Fibroblast of villous mesenchyme (primary cell): ENCODE data around the gene TCN2. TPM values are rescaled to one million over a fixed set of nuclear protein-coding genes. Genes with fewer than 3 reads are reported as not detected.

Experiments
- DNase-seq: peaks from one replicate; pipeline ENCODE4 v3.0.0-alpha.2; 2010; ENCODE audit warnings: low read depth
- H3K4me3 ChIP-seq: 2 replicates; pipeline ENCODE4 v1.5.1; 2011; ENCODE audit warnings: low read depth, mild to moderate bottlenecking, low read length
- total RNA-seq: library from RNA; depleted of rRNA; stranded (reverse); fragments of >200 nt; gene quantifications from 2 replicates; pipeline ENCODE4 v1.2.3, GENCODE V29; 2012
- TF ChIP-seq, protein P1 (sequence below): IDR thresholded peaks from 2 replicates; pipeline ENCODE4 v1.5.1; 2012; ENCODE audit warnings: low read depth, mild to moderate bottlenecking, low read length; ENCODE audit not compliant: insufficient read depth

Gene TCN2
- total RNA-seq, 1 donor: 3.9 TPM

DNA sequence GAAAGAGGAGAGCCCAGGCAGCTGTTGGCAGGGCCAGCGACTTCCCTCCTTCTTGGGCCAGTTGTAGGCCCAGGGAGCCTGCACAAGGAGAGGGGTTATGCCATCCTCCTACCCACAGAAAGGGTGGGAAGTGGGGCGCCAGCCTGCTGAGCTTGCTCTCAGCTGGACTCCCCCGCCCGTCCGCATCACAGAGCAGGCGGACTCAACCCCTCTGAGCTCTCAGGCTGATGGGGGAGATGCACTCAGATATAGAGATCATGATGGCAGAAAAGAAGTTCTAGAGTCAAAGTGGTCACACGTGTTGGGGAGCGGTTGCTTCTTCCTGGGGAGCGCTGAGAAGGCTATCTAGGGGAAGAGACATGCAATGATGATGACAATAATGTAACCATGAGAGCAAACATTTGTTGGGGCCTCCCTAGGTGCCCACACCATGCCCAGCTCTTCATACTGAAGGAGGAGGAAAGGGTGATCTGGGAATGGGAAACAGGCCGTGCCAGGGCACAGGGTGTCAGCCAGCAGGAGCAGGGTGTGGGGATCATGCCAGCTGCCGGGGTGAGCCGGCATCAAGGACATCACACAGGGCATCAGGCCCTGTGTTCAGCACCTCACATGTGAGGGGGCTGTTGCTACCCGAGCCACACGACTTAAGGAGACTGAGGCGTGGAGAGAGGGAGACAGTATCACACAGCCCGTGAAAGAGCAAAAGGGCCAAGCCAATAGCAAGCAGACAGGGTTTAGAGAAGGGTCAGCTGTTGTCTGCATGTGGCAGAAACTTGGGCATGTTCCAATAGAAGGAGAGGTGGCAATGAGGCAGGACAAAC, 36.3 kb downstream of the TCN2 start:
- TF ChIP-seq, protein P1, sequence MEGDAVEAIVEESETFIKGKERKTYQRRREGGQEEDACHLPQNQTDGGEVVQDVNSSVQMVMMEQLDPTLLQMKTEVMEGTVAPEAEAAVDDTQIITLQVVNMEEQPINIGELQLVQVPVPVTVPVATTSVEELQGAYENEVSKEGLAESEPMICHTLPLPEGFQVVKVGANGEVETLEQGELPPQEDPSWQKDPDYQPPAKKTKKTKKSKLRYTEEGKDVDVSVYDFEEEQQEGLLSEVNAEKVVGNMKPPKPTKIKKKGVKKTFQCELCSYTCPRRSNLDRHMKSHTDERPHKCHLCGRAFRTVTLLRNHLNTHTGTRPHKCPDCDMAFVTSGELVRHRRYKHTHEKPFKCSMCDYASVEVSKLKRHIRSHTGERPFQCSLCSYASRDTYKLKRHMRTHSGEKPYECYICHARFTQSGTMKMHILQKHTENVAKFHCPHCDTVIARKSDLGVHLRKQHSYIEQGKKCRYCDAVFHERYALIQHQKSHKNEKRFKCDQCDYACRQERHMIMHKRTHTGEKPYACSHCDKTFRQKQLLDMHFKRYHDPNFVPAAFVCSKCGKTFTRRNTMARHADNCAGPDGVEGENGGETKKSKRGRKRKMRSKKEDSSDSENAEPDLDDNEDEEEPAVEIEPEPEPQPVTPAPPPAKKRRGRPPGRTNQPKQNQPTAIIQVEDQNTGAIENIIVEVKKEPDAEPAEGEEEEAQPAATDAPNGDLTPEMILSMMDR: no peak
- no peak for DNase-seq
- H3K4me3 ChIP-seq: no peak overlapping the region

DNA sequence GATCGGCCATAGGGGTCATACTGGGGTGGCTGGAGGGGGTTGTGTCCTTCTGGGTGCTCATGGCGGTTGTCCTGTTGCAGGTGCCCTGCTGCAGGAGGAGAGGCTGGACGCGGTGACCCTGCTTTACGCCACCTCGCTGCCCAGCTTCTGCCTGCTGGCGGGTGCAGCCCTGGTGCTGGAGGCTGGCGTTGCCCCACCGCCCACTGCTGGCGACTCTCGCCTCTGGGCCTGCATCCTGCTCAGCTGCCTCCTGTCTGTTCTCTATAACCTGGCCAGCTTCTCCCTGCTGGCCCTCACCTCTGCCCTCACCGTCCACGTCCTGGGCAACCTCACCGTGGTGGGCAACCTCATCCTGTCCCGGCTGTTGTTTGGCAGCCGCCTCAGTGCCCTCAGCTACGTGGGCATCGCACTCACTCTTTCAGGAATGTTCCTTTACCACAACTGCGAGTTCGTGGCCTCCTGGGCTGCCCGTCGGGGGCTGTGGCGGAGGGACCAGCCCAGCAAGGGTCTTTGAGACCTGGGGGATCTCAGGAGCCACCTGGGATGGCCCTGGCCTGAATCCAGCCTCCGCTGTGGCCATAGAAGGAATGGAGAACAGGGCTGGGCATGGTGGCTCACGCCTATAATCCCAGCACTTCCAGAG, 39.7 kb downstream of the TCN2 start:
- no peak overlapping the region for H3K4me3 ChIP-seq
- DNase-seq: no peak
- TF ChIP-seq, protein P1: no peak

DNA sequence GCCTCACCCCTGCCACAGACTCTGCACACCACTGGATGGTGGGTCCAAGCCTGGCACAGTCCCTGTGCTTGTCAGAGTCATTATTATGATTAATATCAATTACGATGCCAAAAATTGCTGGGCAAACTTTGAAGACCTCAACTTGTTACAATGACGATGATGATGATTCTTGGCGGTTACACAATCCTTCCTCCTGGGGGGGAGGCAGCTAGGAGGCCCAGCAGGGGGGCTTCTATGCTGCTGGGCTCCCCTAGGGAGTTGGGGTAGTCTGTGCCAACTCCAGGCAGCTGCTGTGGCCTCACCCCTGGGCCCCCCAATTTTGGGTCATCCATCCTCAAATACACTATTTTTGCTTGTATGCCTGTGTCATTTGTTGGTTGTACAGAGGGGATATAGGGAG, 40.6 kb downstream of the TCN2 start:
- TF ChIP-seq, protein P1: no peak
- no peak for DNase-seq
- no peak overlapping the region for H3K4me3 ChIP-seq

DNA sequence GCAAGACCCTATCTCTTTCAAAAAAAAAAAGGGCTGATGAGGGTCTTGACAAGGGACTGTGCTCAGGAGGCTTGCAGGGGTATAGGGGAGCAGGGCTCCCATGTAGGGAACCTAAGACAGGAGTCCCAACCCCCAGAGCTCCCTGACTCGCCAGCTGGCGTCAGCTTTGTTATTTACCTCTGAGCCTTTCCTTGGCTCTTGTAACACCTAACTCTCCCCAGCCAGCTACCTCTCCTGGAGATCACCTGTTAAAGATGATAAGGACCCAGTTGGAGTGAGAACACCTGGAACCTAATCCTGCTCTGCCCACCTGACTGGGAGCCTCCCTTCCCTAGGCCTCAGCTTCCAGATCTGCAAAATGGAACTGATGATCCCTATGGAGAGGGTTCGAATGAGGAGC, 41.9 kb downstream of the TCN2 start:
- H3K4me3 ChIP-seq: no peak overlapping the region
- TF ChIP-seq, protein P1: no peak
- DNase-seq: no peak

DNA sequence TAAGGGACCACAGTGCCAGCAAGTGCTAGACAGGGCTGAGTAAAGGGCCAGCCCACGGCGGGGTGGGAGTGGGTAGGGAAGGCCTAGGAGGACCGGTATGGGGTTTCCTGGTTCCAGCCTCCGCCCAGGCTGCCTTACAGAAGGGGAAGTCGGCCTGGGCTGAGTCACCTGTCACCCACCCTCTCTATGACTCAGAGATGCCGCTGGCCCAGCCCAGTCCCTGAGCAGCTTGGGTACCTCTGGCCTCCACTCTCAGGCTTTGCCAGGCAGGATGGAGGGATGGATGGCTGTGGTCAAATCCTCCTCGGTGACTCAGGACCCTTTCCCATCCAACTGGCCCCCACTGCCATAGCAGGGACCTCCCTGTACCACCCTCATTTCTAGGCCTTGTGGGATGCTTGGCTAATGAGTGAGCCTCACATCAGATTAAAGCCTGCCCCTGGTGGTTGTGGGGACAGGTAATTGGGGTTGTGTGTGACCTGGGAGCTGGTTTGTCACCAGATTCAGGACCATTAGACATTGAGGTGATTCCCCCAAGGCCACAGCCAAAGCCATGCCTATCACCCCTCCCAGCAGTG, 42.5 kb downstream of the TCN2 start:
- DNase-seq: peak; percentile 34
- no peak overlapping the region for H3K4me3 ChIP-seq
- TF ChIP-seq, protein P1: no peak

DNA sequence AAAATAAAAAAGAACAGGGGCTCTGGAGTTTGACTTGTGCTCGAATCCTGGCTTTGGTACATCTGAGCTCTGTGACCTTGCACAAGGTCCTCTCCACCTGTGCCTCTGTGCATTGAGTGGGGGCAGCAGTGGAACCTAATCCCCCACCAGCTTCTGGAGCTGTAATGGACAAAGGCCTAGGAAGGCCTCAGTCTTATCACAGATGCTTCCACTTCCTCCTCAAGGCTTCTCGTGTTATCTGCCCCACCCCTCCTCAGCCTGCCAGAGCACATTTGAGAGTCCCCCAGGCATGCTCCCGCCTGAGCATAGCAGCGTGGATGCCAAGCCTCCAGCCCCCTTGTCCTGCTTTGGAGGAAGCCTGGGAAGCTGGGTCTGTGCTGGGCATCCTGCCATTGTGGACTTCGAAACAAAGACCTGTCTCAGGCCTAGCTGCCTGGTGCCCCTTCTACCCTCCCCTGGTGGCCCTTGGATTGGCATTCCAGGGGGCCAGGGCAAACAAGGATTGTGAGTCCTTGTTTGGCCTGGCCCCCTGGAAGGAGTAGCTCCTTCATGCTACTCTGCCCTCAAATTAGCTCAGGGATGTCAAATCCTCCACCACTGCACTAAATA, 43.6 kb downstream of the TCN2 start:
- TF ChIP-seq, protein P1: no peak
- no peak for DNase-seq
- H3K4me3 ChIP-seq: no peak overlapping the region
